HG03520 (cell line): Measurements from ENCODE around the gene RTKN2.
"Not testable (repeated sequence)": the region's sequence is repeated elsewhere in the genome, so short reads cannot be mapped to it uniquely, and the experiment has no call there.

Experiments used
- ATAC-seq: cut with Tn5 transposase; IDR thresholded peaks from one replicate; pipeline ENCODE4 v1.9.1; 2021; ENCODE audit warnings: mild to moderate bottlenecking, moderate library complexity; ENCODE audit not compliant: unreplicated experiment

The RTKN2 gene

GRCh38 chr10:62268399-62269114 lies at the start of gene RTKN2:
Gene RTKN2 (minus strand): TSS chr10:62268844. CDS start chr10:62268610, 234 bp downstream.
- peak; percentile 66 for ATAC-seq

DNA sequence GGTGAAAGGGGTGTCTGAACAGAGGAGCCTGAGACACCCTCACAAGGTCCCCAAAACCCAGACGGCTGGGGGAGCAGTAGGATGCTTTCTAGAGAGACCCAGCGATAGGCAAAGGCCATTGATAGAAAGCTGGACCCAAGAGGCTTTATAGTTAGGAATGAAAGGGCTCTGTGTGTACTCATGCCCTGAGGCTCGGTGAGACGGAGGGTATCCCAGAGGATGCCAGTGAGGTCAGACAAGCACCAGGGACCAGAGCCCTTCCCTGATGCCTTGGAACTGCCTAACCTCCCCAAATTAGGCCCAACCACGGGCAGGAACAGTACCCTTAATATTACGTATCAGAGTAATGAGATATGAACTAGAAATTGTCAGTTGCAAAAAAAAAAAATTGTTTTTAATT lies 48.6 kb upstream of the RTKN2 start:
- no peak for ATAC-seq

- ATAC-seq: no peak
These were observed 40.6 kb upstream of the RTKN2 start for GRCh38 chr10:62309254-62309653.

DNA sequence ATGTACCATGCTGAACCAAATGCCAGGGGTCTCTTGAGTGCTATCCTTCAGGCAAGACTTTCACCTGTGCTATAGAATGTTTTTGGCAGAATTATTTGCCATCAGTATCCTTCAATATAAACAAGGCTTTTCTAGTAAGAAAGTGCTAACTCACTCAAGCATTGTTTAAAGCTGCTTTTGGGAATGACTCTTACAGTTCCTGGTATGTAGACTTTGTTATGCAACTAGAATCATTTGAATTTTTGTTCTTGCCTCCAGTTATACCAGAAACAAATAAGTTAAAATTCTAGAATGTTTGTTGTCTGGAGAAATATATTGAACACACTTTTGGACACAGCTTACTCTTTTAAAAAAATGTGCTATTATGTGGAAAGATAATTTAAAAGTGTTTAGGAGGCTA lies 39.5 kb upstream of the RTKN2 start:
- no peak for ATAC-seq

DNA sequence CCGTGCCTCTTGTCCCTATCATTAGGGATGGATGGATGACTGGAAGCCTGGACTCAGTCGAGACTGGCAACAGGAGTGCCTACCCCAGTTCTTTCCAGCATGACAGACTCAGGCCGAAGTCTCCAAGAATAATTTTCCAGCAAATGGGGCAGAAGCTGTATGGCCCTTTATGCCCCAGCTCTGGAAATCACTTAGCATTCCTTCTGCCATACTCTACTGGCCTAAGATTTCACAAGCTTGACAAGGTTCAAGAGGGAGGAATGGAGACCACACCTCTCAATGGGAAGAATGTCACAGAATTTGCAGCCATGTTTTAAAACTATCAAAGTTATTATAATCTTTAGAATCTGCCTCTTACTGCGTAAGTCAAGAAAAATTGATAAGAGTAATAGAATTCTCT lies 39.0 kb upstream of the RTKN2 start:
- no peak for ATAC-seq

- ATAC-seq: no peak
These were observed 38.0 kb upstream of the RTKN2 start for GRCh38 chr10:62306663-62307062.

DNA sequence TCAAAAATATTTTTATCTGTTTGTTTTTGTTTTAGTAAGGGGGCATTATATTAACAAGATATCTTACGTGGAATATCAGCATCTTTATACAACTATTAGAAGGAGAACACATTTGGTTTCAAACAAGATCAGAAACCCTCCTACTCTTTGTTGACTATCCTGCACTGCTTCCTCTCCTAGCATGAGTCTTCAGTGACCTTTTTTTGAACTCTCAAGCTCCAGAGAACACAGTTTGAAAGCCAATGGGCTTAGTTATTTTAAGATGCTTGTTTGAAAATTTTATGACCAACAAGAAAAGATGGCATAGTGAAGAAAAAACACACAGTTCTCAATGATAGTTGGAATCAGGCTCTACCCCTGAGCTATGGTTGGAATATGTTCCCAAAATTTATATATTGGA lies 37.2 kb upstream of the RTKN2 start:
- ATAC-seq: no peak

DNA sequence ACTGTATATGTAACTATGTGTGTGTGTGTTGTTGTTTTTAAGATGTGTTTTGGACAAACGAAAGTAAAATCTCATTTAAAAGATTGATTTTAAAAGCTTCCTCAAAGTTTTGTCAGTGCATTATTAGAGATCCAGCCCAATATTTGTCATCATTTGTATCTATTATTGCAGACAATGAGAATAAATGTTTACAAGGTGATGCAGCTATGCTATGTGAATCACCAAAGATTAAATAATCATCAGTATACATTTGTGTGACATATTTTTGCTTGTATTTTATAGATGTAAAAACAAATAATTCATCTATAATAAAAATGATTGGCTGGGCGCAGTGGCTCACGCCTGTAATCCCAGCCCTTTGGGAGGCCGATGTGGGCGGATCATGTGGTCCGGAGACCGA lies 35.3 kb upstream of the RTKN2 start:
- no peak for ATAC-seq

DNA sequence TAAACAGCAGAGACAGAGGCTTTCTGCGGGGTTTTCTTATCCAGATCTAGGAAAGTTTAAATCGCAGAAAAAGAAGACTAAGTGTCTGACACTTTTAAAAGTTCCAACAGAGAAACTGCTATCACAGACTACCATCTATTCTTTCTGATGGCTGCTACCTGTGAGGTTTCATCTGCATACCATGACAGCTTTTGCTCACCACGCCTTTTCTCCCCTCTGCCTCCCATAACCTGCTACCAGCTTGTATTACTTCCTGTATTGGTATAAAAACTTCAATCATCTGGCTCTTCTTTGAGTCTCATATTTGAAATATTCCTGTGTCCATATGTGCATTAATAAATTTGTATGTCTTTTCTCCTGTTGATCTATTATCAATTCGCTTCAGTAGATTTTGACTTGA lies 34.1 kb upstream of the RTKN2 start:
- no peak for ATAC-seq

DNA sequence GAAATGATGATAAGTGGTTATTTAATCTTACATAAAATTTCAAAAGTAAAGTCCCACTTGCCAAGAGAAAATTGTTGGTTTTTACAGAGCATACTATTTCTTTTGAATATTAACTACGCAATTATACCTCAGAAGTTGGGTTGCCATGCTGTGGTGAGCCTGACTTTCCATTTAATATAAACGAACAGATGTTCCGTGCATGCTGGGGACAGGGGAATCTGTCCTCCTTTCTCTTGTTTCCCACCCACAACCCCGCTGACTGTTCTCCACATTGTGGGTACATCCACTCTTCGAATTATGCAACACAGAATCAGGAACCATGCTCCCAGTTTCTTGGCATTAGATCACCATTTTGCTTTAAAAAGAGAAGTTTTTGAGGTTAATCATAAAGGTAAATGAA lies 29.2 kb upstream of the RTKN2 start:
- ATAC-seq: no peak

GRCh38 chr10:62284221-62284620 lies 15.6 kb upstream of the RTKN2 start:
- ATAC-seq: no peak

- ATAC-seq: not testable (repeated sequence)
These were observed 12.7 kb upstream of the RTKN2 start for GRCh38 chr10:62281348-62281747.

- ATAC-seq: not testable (repeated sequence)
These were observed 11.7 kb upstream of the RTKN2 start for GRCh38 chr10:62280392-62280791.

DNA sequence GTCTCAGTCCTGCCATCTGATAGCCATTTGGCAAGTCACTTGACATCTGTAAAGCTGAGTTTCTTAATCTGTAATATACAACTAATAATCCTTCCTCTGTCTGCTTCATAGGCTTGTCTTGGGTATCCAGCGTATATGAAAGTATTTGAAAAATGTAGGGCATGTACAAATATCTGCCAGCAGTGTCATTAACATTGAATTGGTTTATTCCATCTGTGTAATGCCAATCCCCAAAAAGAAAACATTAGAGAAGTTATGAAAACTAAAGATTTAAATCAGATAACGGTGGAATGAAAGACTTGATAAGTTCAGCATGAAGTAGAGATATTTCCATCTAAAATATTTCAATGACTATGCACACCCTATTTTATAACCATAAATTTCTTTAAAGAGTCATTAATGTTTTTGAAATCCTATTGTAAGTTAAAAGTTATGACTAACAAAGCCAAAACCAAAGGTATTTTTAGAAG lies 9.8 kb upstream of the RTKN2 start:
- ATAC-seq: no peak

DNA sequence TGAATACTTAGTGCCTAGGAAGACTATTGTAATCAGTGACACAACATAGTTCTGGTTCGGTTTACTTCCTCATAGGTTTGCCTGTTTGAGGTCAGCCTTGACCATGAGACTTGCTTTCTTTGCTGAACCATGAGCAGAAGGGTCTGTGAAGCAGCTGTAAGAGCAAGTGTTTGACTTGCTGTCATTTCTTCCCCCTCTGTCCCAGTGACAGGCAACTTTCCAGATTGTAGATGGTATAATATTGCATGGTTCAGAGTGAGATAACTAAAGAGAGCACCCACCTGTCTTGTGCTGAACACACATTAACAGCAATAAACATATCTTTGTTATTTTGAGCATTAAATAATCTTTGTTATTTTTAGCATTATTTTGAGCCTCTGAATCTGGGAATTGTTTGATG lies 9.3 kb upstream of the RTKN2 start:
- ATAC-seq: no peak

DNA sequence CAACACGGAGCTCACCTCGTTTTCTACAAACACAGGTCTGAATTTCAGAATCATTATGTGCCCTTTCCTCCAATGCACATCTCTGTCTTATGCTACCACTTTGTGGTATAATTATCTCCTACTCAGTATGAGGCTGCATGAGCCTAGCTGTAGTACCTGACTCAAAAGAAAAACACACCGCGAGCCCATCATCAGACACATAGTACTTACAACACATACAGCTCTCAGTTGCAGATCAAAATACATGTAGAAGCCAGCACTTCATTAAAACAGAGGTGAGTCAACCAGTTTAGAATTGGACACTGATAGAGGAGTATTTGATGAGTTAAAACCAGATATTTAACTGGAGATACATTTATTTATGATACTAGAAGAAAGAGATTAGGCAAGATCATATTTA lies 1.4 kb upstream of the RTKN2 start:
- ATAC-seq: no peak

GRCh38 chr10:62268027-62268398 lies 631 bp downstream of the RTKN2 start:
- no peak for ATAC-seq

DNA sequence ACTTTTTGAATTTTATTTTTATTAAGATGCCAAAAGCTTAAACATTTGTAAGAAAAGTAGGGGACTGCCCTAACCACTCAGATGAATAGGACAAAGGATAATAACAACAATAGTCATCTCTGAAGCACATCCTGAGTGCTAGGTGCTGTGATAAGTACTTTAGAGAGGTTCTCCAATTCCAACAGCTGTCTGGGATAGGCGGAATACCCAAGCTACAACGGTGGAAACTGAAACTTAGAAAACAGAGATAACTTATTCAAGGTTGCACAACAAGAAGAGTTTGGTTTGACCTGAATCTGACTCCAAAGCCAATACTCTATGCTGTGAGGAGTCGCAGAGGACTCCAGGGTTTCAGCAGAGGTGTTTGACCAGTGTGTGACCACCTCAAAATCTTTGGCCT lies 2.0 kb downstream of the RTKN2 start:
- no peak for ATAC-seq

- no peak for ATAC-seq
These were observed 2.5 kb downstream of the RTKN2 start for GRCh38 chr10:62266147-62266546.

DNA sequence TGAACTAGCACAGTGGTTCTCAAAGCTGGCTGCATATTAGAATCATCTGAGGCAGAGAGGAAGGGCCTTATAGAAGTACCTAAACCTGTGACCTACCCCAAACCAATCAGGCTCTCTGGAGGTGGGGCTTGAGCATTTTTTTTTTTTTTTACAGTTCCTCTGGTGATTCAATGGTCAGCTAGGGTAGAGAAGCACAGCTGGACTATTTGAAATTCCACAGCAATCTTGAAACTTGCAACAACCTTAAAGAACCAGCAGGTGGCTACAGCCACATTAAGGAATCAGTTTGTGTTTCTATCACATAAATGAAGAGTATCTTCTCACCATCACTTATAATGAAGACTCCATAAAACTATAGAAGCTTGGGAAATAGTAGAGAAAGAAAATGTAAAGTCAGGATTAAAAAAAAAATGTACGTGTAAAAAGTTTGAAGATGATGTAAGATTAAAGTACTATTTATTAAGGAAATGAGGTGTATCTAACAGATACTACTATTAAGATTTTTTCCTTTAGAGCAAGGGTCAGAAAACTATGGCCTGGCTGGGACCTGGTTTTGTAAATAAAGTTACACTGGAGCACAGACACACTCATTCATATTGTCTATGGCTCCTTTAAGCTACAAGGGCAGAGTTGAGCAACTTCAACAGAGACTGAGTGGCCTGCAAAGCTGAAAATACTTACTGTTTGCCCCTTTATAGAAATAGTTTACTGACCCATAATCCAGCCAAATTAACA lies 3.8 kb downstream of the RTKN2 start:
- peak; percentile 54 for ATAC-seq

DNA sequence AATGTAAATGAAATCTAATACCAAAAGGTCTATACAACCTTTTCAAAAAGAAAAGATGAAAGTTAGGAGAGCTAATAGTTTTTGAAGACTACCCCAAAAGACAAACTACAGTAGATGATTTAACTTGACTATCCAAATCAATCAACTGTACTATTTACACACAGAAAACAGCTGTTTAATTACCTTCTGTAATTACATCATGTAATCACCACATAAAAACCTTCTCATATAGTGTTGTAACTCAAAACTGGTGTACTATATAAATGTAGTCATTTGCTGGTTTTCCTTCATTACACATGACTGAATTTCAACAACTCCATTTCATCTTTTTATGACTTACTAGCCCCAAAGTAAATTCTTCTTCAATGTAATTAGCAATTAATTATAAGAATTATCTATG lies 4.5 kb downstream of the RTKN2 start:
- no peak for ATAC-seq

DNA sequence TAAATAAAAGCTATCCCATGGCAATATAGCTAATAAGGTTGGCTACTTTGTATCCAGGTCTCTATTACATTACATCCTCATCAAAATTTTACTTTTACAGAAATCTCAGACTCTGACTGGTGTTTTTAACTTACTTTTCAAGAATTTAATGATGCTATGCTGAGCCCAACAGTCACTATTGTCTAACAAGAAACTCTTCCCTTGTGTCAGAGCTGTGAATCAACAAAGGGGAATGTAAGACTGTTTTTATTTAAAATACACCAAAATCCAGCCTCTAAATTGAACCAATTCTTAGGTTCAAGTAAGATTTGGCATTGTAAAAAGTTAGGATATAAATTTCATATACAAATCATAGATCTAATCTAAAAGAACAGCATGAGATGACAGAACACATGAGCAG lies 7.0 kb downstream of the RTKN2 start:
- ATAC-seq: no peak

- ATAC-seq: no peak
These were observed 8.6 kb downstream of the RTKN2 start for GRCh38 chr10:62259998-62260397.
